ENCODE measurements around the gene ARID3C.

Gene ARID3C

DNA sequence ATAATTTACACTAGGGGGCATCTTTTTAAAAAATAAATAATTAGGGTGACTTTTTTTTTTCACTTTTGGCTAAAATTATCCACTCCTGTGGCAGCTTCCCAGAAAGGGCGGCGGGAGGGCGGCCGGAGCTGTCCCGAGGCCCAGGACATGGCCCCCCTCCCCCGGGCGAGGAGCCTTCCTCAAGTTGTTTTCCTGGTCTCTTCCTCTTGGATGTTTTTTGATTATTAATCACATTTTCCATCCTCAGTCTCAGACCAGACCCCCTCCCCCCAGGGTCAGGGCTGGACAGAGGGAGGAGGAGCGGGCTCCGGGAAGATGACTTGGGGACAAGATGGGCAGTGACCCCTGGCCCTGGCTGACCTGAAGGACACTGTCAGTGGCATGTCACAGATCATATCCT, 34.7 kb downstream of the ARID3C start:
- no peak overlapping the region for H3K4me3 ChIP-seq (replicated peaks; ENCODE audit: low read depth, low read length)
- TF ChIP-seq, protein P1, sequence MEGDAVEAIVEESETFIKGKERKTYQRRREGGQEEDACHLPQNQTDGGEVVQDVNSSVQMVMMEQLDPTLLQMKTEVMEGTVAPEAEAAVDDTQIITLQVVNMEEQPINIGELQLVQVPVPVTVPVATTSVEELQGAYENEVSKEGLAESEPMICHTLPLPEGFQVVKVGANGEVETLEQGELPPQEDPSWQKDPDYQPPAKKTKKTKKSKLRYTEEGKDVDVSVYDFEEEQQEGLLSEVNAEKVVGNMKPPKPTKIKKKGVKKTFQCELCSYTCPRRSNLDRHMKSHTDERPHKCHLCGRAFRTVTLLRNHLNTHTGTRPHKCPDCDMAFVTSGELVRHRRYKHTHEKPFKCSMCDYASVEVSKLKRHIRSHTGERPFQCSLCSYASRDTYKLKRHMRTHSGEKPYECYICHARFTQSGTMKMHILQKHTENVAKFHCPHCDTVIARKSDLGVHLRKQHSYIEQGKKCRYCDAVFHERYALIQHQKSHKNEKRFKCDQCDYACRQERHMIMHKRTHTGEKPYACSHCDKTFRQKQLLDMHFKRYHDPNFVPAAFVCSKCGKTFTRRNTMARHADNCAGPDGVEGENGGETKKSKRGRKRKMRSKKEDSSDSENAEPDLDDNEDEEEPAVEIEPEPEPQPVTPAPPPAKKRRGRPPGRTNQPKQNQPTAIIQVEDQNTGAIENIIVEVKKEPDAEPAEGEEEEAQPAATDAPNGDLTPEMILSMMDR (IDR thresholded peaks at IDR 0.05; ENCODE audit: low read depth, low read length, missing control alignments), result no peak
- DNase-seq (ENCODE audit: extremely low read depth, low read depth), result no peak

DNA sequence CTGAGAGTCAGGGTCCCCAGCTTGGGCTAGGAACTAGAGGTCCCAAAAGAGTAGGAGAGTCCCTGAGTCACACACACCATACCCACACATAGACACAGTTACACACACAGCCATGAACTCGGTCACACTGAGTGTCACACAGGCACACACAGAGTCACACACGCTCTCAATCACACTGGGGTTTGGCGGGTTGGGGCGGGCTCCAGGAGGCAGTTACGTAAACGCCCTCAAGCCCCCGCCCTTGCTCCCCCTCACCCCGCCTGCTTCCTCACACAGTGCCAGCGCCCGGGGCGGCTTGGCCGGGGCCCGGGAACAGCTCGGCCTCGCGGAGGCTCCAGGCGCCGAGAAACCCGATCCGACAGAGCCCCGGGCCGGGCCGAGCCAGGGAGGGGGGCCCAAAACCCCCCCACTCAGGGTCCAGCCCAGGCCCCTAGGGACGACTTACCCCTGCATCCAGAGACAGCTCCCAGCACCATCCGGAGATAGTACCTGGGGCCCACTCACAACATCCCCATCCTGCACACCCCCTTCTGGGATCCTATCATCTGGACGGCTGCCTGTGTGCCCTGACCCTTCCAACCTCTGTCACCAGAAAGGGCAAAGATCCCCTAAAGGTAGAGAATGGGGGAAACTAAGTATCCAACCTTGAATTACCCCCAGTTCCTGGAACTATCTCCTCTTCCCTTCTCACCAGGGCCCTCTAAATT, 35.8 kb downstream of the ARID3C start:
- H3K4me3 ChIP-seq (replicated peaks; ENCODE audit: low read depth, low read length), result no peak overlapping the region
- TF ChIP-seq, protein P1 (IDR thresholded peaks at IDR 0.05; ENCODE audit: low read depth, low read length, missing control alignments), result no peak
- no peak for DNase-seq (ENCODE audit: extremely low read depth, low read depth)

DNA sequence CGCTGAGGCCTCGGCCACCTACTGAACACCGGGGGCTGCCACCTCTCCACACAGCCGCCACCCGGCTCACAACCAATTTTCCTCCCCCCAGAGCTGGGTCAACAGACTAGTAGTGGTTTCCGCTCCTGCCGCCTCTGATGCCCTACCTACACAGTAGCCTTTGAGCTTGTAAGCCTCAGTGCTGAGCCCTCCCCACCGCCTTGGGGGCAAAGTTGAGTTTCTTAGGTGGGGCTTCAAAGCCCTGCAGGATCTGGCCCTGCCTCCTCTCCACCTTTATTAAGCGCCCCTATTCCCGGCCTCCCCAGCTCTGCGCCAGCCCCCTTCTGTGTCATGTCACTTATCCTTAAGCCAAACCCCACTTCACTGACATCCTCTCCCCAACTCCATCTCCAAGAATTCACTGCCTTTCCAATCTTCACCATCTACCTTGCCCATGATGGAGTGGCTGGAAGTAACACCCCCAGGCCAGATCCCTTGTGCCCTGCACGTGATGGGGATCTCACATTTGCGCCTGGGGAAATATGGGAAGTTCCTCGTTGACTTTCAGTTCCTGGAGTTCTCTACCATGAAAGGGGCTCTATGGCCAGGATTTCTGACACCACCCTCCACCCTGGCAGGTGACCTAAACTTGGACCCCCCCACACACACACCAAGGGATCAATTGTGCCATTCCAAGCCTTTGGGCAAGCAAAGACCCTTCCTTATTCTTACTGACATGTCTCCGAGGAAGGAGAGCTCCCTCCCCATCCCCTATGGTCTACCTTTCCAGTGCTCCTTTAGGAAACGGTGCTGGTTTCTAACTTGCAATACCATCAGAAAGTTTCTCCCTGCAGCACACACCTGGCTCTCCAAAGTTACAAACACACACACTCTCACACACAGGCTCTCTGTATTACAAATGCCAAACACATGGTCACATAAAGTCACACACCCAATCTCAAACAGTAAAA, 36.7 kb downstream of the ARID3C start:
- H3K4me3 ChIP-seq (replicated peaks; ENCODE audit: low read depth, low read length), result no peak overlapping the region
- DNase-seq (ENCODE audit: extremely low read depth, low read depth), result no peak
- TF ChIP-seq, protein P1 (IDR thresholded peaks at IDR 0.05; ENCODE audit: low read depth, low read length, missing control alignments), result no peak

DNA sequence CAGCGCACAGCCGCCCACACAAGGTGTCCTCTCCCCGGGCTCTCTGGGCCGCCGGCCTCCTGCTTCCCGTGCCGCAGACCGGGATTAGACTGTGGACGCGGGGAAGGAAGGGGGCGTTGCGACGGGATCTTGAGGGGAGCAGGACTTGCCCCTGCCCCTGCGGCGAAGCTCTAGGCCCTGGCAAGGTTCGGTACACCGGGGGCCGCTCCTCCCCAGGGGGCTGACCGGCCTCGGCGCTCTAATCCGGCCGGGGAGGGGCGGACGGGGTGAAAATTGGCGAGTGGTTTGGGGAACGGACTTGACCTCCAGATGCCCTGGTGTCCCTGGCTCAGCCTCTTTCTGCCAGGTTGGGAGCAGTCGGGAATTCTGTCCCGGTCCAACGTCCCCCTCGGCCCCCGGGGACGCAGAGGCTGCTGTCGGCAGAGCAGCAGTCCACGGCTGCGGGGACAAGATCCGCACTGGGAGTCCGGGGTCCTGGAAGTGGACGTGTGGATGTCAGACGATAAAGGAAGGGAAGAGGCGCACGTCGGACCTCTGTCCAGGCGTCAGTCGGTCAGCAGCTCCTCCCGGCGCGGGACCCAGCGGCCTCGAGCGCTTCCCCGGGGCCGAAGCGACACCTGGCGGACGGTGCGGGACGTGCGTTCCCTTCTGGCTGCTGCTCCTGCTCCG, 37.5 kb downstream of the ARID3C start:
- TF ChIP-seq, protein P1 (IDR thresholded peaks at IDR 0.05; ENCODE audit: low read depth, low read length, missing control alignments), result peak; percentile 89
- DNase-seq (ENCODE audit: extremely low read depth, low read depth), result no peak
- H3K4me3 ChIP-seq (replicated peaks; ENCODE audit: low read depth, low read length), result no peak overlapping the region

DNA sequence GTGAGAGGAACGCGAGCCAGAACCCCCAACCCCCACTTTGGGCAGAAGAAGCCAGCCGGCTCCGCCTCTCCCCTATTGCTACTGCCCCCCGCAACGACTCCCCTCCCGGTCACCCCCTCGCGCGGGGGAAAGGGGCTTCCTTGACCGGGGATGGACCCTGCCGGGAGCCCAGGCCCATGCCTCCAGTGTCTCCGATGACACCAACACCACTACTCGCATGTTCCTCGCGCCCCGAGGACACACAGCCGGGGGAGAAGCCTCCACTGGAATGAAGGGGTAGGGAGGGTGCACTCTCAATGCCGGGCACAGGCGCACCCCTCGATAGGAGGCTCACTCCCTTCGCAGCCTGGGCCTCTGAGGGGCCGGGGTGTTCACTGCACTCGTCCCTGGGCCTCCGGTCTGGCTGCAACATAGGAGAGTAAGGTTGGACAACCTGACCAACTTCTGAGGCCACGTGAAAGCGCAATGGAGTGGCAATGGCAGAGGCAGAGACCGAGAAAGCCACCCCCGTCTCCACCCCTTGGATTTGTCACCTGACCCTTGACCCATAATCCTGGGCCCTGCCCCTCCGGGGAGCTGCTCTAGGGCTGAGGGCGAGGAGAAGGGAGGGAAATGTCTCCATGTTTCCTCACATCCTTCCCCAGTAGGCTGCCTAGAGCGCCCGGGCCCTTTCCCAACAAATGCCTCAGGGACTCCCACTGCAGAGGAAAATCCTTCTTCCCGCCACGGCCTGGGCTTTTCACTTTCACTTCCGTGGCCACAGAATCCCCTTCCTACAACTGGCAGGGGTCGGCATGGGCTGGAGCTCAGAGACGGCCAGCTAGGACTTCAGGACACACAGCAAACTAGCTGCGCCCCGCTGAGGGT, 38.3 kb downstream of the ARID3C start:
- no peak overlapping the region for H3K4me3 ChIP-seq (replicated peaks; ENCODE audit: low read depth, low read length)
- TF ChIP-seq, protein P1 (IDR thresholded peaks at IDR 0.05; ENCODE audit: low read depth, low read length, missing control alignments), result no peak
- no peak for DNase-seq (ENCODE audit: extremely low read depth, low read depth)

All from HFF-Myc (cell line).